Gastroesophageal sphincter (tissue), 4 donors: Measurements from ENCODE around the gene XXYLT1. TPM values are rescaled to one million over a fixed set of nuclear protein-coding genes. Genes with fewer than 3 reads are reported as not detected.

ENCODE experiments used
- ATAC-seq: fragments of 150-250 bp; one replicate; pipeline ENCODE4 v1.9.1; 2016; ENCODE audit warnings: mild to moderate bottlenecking, moderate library complexity
- H3K27ac ChIP-seq, 4 donors: fragments of 200-600 bp; sonication (generic) in 3 of 4; 1 replicate in 3 of 4; 2 replicates in 1 of 4; pipeline ENCODE4 v1.5.1; 2016 to 2019
- H3K27me3 ChIP-seq: fragments of 200-600 bp; sonication (generic); one replicate; pipeline ENCODE4 v1.5.1; 2019
- H3K36me3 ChIP-seq, 2 donors: fragments of 200-600 bp; sonication (generic); one replicate each; pipeline ENCODE4 v1.5.1; 2019; ENCODE audit warnings: control low read depth in 1 of 2
- H3K4me1 ChIP-seq, 3 donors: fragments of 200-600 bp; sonication (generic); 1 replicate in 2 of 3; 2 replicates in 1 of 3; pipeline ENCODE4 v1.5.1; 2016 to 2019; ENCODE audit warnings: control low read depth in 2 of 3
- H3K4me3 ChIP-seq, 2 donors: fragments of 200-600 bp; sonication (generic); one replicate each; pipeline ENCODE4 v1.5.1; 2019; ENCODE audit warnings: mild to moderate bottlenecking in 1 of 2, moderate library complexity in 1 of 2
- H3K9me3 ChIP-seq, 3 donors: fragments of 200-600 bp; sonication (generic); one replicate each; pipeline ENCODE4 v1.5.1; 2017 to 2019; ENCODE audit warnings: control low read depth in 2 of 3
- CTCF ChIP-seq, 4 experiments: fragments of 200-600 bp in 2 of 4; fragments of 450-650 bp in 2 of 4; sonication (generic) in 1 of 4; IDR thresholded peaks; one replicate each; pipeline ENCODE4 v1.5.1; 2017 to 2019; ENCODE audit warnings: antibody characterized with exemption in 4 of 4, mild to moderate bottlenecking in 2 of 4, moderate library complexity in 2 of 4
- EP300 ChIP-seq: sonication (generic); formaldehyde crosslinking; IDR thresholded peaks from one replicate; pipeline ENCODE4 v1.6.1; 2017; ENCODE audit warnings: antibody characterized with exemption, mild to moderate bottlenecking
- POLR2A ChIP-seq, 2 donors: fragments of 450-650 bp; IDR thresholded peaks; one replicate each; pipeline ENCODE4 v1.6.1; 2017; ENCODE audit warnings: antibody characterized with exemption in 2 of 2, mild to moderate bottlenecking in 2 of 2, moderate library complexity in 1 of 2
- POLR2AphosphoS5 ChIP-seq: sonication (generic); formaldehyde crosslinking; IDR thresholded peaks from one replicate; pipeline ENCODE4 v1.6.1; 2017; ENCODE audit warnings: antibody characterized with exemption
- WGBS, 2 donors: methylation state at CpG; one replicate each; pipeline ENCODE4 v1.1.5; 2018; ENCODE audit warnings: low coverage in 1 of 2; 5-methylcytosine and 5-hydroxymethylcytosine counted together
- total RNA-seq, 4 donors: library from RNA; depleted of rRNA; stranded (reverse); fragments of >200 nt; gene quantifications; one replicate each; pipeline ENCODE4 v1.1.0, GENCODE V29; 2016

XXYLT1 gene
- total RNA-seq, 4 donors from 2014 or later: 10.1 to 14.0 (median 12.5) TPM

- peaks cover 0 to 48% (median 18%) of the 10 kb centered on the region in 3 donors for H3K4me1 ChIP-seq
- TF ChIP-seq POLR2AphosphoS5: no peak
- TF ChIP-seq EP300: no peak
- no peak for TF ChIP-seq CTCF (IDR thresholded peaks at IDR 0.05)
- no peak for TF ChIP-seq POLR2A (IDR thresholded peaks at IDR 0.05)
- H3K9me3 ChIP-seq: no peaks in the 10 kb centered on the region
- ATAC-seq: no peak
- WGBS, 2 donors: 89 to 93% methylated on average over 3 to 6 of the region's 6 CpGs
- H3K36me3 ChIP-seq: peaks cover 0 to 4% of the 10 kb centered on the region in 2 donors
- no peaks in the 10 kb centered on the region for H3K27me3 ChIP-seq
- no peak overlapping the region for H3K27ac ChIP-seq
- H3K4me3 ChIP-seq: no peak overlapping the region
These were observed 93.4 kb downstream of the XXYLT1 start for GRCh38 chr3:195177422-195178123.

GRCh38 chr3:195176776-195177175 lies 94.2 kb downstream of the XXYLT1 start:
- Histone ChIP-seq H3K9me3 (no peaks in the 10 kb centered on the region), H3K4me1 (peaks cover 0 to 47% (median 11%) of the 10 kb centered on the region in 3 donors), H3K4me3 (no peak overlapping the region), H3K36me3 (peaks cover 0 to 4% of the 10 kb centered on the region in 2 donors), H3K27me3 (no peaks in the 10 kb centered on the region), H3K27ac (no peak overlapping the region)
- ATAC-seq: no peak
- TF ChIP-seq POLR2AphosphoS5 (no peak), CTCF (IDR thresholded peaks at IDR 0.05) (no peak), POLR2A (IDR thresholded peaks at IDR 0.05) (no peak), EP300 (no peak)
- 100% methylated on average over 2 to 4 of the region's 12 CpGs for WGBS, 2 donors

GRCh38 chr3:195175476-195176337 lies 95.3 kb downstream of the XXYLT1 start:
- Histone ChIP-seq H3K27me3 (no peaks in the 10 kb centered on the region), H3K27ac (no peak overlapping the region), H3K4me1 (peaks cover 0 to 51% (median 8%) of the 10 kb centered on the region in 3 donors), H3K4me3 (no peak overlapping the region), H3K9me3 (no peaks in the 10 kb centered on the region), H3K36me3 (peaks cover 0 to 4% of the 10 kb centered on the region in 2 donors)
- WGBS, 2 donors: 93 to 95% methylated on average over 5 to 8 of the region's 13 CpGs
- TF ChIP-seq POLR2AphosphoS5: no peak
- no peak for TF ChIP-seq CTCF (IDR thresholded peaks at IDR 0.05)
- TF ChIP-seq EP300: no peak
- TF ChIP-seq POLR2A (IDR thresholded peaks at IDR 0.05): no peak
- no peak for ATAC-seq

GRCh38 chr3:195175076-195175475 lies 95.9 kb downstream of the XXYLT1 start:
- TF ChIP-seq EP300 (no peak), POLR2AphosphoS5 (no peak), CTCF (IDR thresholded peaks at IDR 0.05) (no peak), POLR2A (IDR thresholded peaks at IDR 0.05) (no peak)
- no peaks in the 10 kb centered on the region for H3K27me3 ChIP-seq
- no peaks in the 10 kb centered on the region for H3K9me3 ChIP-seq
- peaks cover 0 to 51% (median 8%) of the 10 kb centered on the region in 3 donors for H3K4me1 ChIP-seq
- H3K36me3 ChIP-seq: peaks cover 0 to 4% of the 10 kb centered on the region in 2 donors
- H3K27ac ChIP-seq: no peak overlapping the region
- H3K4me3 ChIP-seq: no peak overlapping the region
- WGBS, 2 donors: 86 to 96% methylated on average over 5 to 7 of the region's 11 CpGs
- no peak for ATAC-seq
